HepG2 (cell line): Measurements from ENCODE around the gene ST3GAL5.

ENCODE experiments used
- ATF2 ChIP-seq: sonication (generic); formaldehyde crosslinking; IDR thresholded peaks from 2 replicates; pipeline ENCODE4 v1.4.0; 2020; ENCODE audit warnings: missing genetic modification reagents
- EP300 ChIP-seq, 3 experiments: sonication (generic) in 1 of 3; formaldehyde crosslinking in 1 of 3; IDR thresholded peaks; 2 replicates each; pipeline versions ENCODE4 v1.5.1 to v1.6.1; 2011 to 2020; ENCODE audit warnings: low read depth in 2 of 3, low read length in 2 of 3, borderline replicate concordance in 1 of 3, improper control_type of control experiment in 1 of 3, mild to moderate bottlenecking in 1 of 3, missing genetic modification reagents in 1 of 3, moderate library complexity in 1 of 3
- TBX3 ChIP-seq: fragments of 450-650 bp; IDR thresholded peaks from 2 replicates; pipeline ENCODE4 v1.6.1; 2017; ENCODE audit warnings: antibody characterized with exemption, mild to moderate bottlenecking, inconsistent platforms, borderline replicate concordance
- ZBTB34 ChIP-seq: sonication (generic); formaldehyde crosslinking; IDR thresholded peaks from 2 replicates; pipeline ENCODE4 v1.8.0; 2022; ENCODE audit warnings: mild to moderate bottlenecking, missing genetic modification reagents

DNA sequence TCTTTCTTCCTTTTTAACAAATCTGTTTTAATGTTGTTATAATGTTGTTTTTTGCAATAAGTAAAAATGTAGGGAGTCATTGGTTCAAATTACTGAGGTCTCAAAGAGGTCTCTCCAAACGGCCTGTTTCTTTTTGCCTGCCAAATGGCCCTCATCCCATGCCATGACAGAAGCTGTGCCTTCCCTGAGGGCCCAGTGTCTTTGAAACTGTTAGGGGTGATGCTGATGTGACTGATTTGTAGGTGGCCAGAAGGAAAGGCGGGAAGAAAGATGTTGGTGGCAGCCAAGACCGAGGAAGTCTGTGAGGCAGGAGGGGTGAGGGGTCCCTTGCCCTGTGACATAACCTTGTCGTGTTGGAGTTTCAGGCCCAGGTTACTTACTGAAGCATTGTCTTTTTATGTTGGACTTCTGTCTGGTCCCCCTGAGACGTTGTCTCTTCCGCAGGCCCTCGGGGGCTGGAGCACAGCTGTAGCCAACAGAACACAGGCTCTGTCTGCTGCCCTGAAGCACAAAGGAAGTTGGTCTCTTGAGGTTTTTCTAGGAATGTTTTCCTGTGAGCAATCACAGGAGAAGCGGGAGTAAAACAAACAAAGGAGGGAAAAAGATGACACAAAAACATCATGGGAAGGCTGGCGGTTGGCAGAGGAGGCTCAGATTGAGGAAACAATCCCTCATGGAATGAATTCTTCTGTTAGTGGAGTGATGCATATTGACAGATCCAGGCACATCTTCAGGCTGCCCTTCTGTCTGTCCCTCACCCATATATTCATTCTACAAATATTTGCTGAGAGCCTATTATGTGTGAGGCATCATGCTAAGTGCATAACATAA is 4.9 kb upstream of the ST3GAL5 start:
- TF ChIP-seq ZBTB34 (CRISPR knock-in tag): no peak
- TF ChIP-seq EP300 (IDR thresholded peaks at IDR 0.05; ENCODE audit: low read depth in 2 of 2, low read length in 2 of 2): no peak
- no peak for TF ChIP-seq EP300 (CRISPR knock-in tag; IDR thresholded peaks at IDR 0.05; ENCODE audit: borderline replicate concordance)
- TF ChIP-seq ATF2: no peak
- TF ChIP-seq TBX3: no peak
